GM21526 (cell line): ENCODE data around the gene ADAP1.
A peak's percentile ranks its signal among the peaks of the same experiment; 100 is the strongest.
"Not testable (repeated sequence)": the region's sequence is repeated elsewhere in the genome, so short reads cannot be mapped to it uniquely, and the experiment has no call there.

ENCODE experiments used
- ATAC-seq: cut with Tn5 transposase; IDR thresholded peaks from one replicate; pipeline ENCODE4 v1.9.1; 2021; ENCODE audit warnings: moderate library complexity; ENCODE audit not compliant: unreplicated experiment, low FRiP score

The ADAP1 gene

DNA sequence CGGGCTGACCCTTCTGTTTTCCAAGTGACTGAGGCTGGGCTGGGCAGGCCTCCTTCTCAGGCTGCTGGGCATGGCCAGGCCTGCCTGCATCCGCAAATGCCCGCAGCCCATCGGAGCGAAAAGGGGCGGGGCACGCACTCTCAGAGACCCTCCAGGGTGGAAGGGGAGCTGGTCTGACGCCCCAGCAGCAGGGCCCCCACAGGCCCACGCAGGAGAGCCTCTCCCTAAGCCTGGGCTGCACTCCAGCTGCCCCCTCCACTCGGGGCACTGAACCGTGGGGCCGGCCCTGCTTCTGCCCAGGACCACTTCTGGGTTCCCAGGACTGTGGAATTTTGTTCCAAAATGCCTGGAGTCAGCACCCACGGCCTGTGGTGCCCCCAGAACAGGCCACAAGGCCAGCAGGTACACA is 9.3 kb downstream of the ADAP1 start:
- ATAC-seq, result no peak

DNA sequence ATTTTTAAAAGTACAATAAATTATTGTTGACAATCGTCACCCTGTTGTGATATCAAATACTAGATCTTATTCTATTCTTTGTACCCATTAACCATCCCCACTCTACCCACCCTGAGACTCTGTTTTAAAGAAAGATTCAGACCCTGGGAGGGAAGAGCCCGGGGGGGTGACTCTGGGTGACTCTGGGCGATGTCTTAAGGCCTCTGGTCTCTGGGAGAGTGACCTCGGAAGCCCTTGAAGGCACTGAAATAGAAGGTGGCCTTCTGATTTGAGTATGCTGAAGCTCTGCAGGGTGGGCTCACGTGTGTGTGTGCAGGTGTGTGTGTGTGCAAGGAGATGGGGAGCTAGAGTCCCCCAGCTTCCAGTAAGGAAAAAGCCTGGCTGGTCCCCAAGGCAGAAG is 9.7 kb downstream of the ADAP1 start:
- no peak for ATAC-seq

DNA sequence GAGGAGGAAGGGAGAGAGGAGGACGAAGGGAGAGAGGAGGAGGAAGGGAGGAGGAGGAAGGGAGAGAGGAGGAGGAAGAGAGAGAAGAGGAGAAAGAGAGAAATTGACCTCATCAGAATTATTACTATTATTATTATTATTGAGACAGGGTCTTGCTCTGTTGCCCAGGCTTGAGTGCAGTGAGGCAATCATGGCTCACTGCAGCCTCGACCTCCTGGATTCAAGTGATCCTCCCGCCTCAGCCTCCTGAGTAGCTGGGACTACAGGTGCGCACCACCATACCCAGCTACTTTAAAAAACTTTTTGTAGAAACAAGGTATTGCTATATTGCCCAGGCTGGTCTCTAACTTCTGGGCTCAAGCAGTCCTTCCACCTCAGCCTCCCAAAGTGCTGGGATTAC is 10.7 kb downstream of the ADAP1 start:
- not testable (repeated sequence) for ATAC-seq

DNA sequence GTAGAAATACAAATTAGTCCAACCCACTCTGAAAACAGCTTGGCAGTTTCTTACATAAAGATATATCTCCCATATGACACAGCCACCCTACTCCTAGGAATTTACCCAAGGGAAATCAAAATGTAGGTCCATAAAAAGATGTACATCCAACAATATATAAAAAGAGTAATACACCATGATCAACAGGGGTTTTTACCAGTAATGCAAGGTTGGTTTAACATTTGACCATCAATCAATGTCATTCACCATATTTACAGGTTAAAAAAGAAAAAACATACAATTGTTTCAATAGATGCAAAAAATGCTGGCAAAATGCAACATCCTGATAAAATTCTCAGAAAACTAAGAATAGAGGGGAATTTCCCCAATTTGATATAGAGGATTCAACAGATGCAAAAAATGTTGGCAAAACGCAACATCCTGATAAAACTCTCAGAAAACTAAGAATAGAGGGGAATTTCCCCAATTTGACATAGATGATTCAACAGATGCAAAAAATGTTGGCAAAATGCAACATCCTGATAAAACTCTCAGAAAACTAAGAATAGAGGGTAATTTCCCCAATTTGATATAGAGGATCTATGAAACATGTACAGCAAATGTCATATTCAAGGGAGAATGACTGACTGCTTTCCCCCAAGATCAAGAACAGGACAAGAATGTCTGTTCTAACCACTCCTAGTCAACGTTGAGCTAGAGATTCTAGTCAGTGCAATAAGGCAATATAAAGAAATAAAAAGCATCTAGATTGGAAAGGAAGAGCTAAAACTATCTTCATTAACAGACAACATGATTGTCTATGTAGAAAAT is 13.7 kb downstream of the ADAP1 start:
- no peak for ATAC-seq

DNA sequence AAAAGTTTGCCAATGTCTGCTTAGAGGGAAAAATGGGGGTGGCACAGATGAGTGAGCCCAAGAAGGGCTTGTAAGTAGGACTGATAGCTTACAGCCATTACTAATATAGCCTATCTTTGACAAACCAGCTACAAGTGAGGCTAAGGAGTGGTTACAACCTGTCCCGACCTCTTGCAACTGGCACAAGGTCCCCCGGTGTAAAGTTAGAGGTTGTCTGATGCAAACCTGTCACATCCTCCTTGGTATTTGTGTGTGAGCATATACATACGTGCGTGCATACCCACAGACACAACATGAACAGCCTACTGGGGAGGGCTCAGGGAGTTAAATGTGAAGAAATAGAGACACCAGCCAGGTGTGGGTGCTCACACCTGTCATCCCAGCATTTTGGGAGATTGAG is 14.6 kb downstream of the ADAP1 start:
- no peak for ATAC-seq

DNA sequence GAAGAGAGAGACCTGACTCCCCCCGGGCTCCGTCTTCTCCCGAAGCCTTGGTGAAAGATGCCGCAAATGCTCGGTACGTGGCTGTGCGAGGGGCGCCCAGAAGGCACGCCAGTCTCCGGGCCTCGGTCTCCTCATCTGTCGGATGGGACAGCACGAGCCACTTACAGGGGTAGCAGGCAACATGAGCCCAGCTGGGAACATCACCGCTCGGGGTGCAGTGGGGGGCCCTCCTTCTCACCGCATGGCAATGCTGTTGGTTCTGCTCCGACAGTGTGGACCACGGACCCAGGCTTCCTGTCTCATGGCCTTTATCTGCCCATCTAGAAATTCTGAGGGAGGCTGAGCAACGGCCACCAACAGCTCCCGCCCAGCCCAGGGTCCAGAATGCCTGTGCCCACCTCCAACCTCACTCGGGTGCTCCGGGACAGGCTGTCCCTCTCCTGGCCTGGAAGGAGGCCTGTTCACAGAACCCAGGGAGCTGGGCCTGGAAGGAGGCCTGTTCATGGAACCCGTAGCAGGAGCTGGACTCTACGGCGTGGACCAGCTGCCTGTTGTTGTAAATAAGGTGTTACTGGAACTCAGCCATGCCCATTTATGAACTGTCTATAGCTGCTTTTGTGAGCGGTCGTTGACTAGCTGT is 15.8 kb downstream of the ADAP1 start:
- ATAC-seq, result no peak

DNA sequence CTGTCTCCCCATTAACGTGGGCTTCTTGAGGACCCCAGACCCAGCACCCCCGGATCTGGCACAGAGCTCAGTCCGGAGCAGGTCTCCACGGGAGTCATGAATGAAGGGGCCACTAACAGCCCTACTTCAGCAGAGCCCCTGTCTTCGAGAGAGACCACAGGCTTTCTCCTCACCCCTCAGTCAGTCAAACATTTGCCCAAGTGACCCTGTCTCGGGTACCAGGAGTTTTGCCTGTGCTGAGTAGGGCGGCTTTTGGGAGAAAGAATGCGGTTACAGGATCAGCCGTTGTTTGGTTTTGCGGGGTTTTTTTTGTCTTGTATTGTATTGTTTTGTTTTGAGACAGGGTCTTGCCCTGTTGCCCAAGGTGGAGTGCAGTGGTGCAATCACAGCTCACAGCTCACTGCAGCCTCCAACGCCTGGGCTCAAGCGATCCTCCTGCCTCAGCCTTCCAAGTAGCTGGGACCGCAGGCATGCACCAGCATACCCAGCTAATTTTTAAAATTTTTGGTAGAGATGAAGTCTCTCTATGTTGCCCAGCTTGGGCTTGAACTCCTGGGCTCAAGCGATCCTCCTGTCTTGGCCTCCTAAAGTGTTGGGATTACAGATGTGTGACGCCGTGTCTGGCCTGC is 16.5 kb downstream of the ADAP1 start:
- no peak for ATAC-seq

DNA sequence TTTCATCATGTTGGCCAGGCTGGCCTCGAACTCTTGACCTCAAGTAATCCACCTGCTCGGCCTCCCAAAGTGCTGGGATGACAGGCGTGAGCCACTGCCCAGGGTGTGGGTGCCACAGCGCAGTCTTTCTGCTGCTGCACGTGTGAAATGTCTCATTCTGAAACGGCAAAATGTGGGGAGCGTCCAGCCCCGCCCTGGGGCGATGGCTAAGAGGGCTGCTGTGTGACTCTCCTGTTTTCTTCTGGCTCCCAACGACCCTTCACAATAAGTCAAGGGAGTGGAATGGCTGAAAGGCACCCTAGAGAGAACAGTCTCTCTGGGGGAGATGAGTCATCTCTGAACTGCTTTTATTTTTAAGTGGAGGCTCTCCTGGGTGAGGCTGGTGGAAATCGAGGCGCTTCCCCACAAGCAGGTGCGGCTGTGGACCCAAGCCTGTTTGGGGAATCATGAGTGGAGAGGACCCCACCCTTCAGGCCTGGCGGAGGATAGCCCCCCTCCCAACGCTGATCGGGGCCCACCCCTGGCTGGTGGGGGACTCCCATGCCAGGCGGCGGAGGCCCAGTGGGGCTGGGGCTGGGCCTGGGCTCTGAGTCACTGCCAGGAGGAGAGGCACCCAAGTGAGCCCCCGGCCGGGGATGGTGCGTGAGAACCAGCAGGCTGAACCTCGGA is 18.0 kb downstream of the ADAP1 start:
- peak; percentile 74 for ATAC-seq

DNA sequence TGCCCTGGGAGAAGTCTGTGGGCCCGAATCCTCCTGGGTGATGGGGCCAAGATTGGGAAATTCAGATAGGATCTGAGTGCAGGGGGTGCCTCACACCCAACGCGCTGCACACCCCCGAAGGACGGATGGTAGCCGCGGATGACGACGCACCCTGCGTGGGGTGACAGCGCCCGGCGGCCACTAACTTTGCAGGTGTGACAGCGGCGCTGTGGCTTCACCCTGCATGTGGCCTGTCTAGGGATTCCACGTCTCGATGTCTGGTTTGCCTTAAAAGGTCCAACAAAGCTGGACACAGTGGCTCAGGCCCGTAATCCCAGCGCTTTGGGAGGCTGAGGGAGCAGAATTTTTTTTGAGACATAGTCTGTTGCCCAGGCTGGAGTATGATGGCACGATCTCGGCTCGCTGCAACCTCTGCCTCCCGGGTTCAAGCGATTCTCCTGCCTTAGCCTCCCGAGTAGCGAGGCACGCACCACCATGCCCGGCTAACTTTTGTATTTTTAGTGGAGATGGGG is 18.6 kb downstream of the ADAP1 start:
- no peak for ATAC-seq

DNA sequence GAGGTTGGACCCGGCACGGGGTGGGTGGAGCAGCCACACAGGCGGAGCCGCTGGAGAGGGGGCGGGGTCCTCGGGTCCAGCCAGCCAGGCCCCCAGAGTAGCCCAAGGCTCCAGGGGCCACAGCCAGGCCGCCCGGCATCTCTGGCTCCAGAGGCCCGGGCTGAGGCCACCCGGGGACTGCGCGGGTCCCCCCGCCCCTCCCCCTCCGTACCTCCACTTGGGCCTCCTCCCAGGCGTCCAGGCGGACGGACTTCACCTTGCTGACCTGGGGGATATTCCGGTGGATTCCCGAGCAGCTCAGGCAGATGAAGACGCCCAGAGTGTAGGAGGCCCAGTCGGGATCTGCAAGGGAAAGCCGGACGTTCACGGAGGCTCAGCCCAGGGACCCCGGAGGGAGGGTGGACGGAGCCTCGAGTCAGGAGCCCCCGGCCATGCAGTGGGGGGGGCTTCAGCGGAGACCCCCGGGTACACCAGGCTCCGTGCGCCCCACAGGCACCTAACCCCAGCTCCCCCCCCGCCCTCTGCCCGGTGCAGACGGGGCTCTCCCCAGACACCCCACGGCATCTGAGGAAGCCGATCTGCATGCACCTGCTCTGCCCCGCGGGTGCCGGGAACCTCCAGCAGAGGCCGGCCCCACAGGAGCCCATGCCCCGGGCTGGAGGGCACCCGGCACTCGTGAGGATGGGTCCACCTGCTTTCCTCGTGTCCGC is 19.2 kb downstream of the ADAP1 start:
- ATAC-seq, result no peak

DNA sequence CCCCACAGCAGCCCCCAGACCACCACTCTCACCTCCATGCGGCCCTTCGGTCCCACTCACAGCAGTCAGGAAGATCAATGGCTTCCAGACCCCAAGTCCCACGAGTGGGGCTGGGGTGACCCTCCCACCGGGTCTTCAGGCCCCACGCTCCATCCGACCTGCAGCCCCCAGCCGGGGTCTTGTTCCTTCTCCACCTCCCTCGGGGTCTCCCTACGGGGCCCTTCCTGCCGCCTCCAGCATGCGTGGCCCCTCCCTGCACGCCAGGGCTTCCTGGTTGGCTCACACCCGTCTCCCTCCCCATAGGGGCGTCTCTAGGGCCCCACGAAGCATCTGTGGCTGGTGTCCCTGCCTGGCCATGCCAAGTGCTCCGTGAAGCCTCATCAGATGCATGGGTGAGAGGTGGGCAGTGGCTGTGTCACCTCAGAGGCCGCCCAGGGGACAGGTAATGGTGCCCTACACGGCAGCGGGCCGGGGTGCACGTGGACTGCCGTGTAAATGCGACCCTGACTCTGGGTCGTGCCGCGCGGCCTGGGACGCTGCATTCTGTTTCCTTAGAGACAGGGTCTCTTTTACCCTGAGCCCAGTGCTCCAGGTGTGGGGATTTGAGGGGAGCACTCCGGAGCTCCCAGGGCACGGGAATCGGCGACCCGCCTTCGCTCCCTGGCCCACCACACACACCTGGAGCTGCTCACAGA is 19.9 kb downstream of the ADAP1 start:
- ATAC-seq, result no peak

DNA sequence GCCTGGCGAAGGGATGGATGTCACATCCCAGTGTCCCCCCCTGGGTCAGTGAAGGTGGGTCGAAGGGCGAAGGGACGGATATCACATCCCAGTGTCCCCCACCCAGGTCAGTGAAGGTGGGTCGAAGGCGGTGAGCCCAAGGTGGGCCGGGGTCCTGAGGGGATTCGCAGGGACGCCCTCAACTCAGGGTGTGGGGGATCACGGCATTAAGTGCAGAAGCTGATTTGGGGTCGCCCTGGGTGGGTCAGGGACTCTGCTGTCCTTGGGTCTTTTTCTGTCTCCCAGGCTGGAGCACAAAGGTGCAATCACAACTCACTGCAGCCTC is 21.9 kb downstream of the ADAP1 start:
- ATAC-seq, result no peak

DNA sequence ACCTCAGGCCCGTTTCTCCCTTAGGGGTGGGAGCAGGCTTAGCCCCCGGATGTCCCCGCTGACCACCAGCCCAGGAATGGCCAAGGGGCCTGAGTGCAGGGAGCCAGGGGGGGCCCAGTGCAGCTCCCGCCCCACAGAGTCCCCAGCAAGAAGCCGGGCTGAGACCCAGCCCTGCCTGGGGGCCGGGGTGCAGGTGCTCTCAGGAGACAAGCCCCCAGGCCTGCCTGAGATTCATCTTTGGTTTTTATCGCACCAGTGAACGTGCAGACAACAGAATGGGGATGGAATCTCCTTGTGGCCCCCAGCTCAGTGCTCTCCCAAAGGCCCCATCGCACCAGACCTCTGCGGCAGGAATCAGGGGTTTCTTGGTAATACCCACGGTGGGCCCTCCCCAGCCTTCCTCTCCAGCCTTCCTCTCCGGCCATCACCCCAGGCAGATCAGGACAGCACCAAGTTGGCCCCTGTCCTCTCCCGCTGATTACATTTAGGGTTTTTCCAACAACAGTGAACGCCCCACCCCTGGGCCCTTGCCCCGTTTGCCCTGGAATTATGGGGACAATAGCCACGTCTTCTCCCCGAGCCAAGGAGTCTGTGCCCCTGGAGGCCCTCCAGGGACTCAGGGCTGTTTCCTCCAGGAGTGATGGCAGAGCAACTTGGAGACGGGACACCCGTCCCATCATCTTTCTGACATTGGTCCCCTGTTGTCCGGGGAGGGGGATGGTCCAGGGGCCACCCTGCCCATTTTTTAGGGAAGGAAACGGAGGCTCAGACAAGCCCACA is 22.4 kb downstream of the ADAP1 start:
- ATAC-seq, result no peak

DNA sequence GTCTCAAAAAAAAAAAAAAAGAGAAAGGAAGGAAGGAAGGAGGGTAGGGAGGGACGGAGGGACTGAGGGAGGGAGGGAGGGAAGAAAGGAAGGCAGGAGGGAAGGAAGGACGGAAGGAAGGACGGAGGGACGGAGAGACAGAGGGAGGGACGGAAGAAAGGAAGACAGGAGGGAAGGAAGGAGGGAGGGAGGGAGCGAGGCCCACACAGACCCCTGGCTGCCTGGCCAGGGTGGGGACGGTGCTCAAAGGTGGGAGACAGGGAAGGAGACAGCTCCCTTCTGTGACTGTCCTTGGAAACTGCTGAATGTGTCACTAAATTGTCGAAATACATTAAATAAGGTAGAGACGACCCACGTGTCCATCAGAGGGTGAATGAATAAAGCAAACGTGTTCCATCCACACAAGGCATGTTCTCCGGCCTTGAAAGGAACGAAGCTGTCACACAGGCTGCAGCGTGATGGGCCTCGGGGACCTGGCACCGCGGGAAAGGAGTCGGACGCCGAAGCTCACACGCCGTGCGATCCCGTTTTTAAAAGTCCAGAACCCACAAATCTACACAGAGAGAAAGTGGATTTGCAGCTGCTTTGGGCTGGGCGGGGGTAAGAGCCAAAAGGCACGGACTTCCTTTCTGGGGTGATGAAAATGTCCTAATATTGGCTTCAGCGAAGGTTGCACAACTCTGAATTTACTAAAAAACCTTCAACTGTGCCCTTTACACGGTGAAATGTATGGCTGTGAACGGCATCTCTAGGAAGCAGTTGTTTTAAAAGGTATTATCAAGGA is 23.3 kb downstream of the ADAP1 start:
- no peak for ATAC-seq

DNA sequence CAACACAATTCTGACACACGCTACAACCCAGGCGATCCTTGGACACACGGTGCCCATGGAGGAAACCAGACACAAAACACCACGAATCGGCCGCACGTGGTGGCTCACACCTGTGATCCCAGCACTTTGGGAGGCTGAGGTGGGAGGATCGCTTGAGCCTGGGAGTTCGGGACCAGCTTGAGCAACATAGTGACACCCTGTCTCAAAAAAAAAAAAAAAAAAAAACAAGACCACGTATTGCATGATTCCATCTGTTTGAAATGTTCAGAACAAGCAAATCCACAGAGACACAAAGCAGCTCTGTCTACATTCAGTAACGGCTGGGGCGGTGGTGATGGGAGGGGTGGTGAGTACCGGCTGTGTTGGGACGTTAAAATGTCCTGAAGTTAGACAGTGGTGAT is 25.2 kb downstream of the ADAP1 start:
- no peak for ATAC-seq

DNA sequence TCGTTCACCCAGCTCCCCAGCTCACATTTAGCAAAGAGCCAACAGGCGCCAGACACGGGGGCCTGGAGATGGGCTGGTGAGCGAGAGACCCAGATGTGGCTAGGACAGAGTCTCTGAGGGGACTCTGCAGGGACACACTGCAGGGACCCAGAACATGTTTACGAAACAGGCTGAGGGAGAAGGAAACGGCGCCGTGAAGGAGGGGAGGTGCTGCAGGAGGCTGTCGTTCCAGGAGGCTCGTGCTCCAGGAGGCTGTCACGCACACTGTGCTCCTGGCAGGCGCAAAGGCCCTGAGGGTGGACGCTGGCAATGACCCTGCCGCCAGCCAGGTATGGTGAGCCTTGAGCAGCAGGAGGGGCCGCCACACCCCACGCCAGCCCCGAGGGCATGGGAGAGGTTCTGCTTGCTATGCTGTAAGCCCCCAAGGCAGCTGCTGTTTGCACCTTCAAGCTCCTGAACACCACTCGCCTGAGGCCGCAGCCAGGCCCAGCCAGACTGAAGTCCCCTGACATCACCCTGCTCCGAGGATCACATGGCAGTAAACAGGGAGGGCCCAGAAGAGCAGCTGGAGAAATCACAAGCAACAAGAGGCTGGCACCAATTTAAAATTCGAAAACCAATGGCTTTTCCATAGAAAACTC is 27.3 kb downstream of the ADAP1 start:
- ATAC-seq, result no peak

DNA sequence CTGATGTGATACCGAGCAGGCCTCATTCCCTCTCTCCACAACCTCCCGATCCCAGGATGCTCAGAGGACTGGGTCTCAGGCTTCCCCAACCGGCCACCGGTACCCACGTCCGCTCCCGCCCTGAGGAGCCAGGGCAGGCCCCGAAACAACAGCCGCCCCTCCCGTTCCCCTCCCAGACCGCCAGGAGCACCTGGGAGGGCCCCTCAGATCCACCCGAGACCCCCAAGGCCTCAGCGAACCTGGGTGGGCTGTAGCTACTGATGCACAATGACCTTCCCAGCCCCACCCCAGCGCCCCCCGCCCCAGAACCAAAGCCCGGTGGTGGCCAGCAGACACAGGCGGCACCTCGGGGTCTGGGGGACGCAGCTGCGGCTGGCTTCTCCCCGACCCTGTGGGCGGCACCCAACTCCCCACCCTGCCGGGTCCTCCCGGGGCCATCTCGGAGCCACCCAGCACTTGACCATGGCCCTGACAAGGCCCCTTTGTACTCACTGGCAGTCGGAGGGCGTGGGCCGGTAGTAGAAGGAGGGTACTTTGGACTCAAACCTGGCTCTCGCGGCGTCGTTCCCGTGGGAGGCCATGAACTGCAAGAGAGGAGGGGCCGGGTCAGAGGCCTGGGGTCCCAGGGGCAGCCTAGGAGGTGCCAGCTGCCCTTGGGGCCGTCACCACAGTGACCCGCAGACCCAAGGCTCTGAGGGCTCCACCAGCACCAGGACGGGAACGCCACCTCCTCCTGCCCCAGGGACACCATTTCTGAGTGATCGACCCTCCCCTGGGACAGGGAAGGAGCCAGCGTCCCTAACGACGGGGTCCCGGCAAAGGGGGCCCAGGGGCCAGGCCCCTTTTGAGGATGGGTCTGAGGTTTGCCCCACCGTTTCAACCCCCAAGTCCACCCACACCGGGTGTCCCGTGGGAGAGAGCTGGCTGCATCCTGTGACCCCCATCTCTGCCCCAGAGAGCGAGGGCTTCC is 28.1 kb downstream of the ADAP1 start:
- ATAC-seq, result no peak
